Anterior cingulate cortex (tissue), 58 donors: ENCODE measurements around the gene FAM200C.
"Not testable (repeated sequence)": the region's sequence is repeated elsewhere in the genome, so short reads cannot be mapped to it uniquely, and the experiment has no call there.

Source experiments
- DNase-seq, 58 donors: peaks; one replicate each; lab custom pipeline; 2025; lab: John Stamatoyannopoulos, UW

FAM200C gene

GRCh38 chr5:160399402-160400353 is at the start of gene FAM200C:
Gene FAM200C, minus strand, starts transcription at chr5:160400054. Its CDS starts 4,564 bp downstream, at chr5:160395490.
- DNase-seq, result peak; percentile 45 to 93 (median 88)

GRCh38 chr5:160449458-160449857 is 49.6 kb upstream of the FAM200C start:
- no peak for DNase-seq

GRCh38 chr5:160448886-160449285 is 49.0 kb upstream of the FAM200C start:
- no peak for DNase-seq

GRCh38 chr5:160445751-160446150 is 45.9 kb upstream of the FAM200C start:
- DNase-seq, result no peak

- DNase-seq, result no peak
Measured at GRCh38 chr5:160445132-160445531, 45.3 kb upstream of the FAM200C start.

GRCh38 chr5:160444407-160444806 is 44.6 kb upstream of the FAM200C start:
- no peak for DNase-seq

GRCh38 chr5:160442824-160443431 is 43.1 kb upstream of the FAM200C start:
- no peak for DNase-seq

GRCh38 chr5:160441311-160441781 is 41.5 kb upstream of the FAM200C start:
- DNase-seq, result no peak

- DNase-seq, result peak in 57 of 58 donors; percentile 21 to 92 (median 69)
Measured at GRCh38 chr5:160439205-160439600, 39.3 kb upstream of the FAM200C start.

- peak in 44 of 58 donors; percentile 3 to 75 (median 40) for DNase-seq
Measured at GRCh38 chr5:160438316-160439204, 38.7 kb upstream of the FAM200C start.

GRCh38 chr5:160437271-160437670 is 37.4 kb upstream of the FAM200C start:
- no peak for DNase-seq

GRCh38 chr5:160436661-160437060 is 36.8 kb upstream of the FAM200C start:
- not testable (repeated sequence) for DNase-seq

- no peak for DNase-seq
Measured at GRCh38 chr5:160436017-160436416, 36.2 kb upstream of the FAM200C start.

- no peak for DNase-seq
Measured at GRCh38 chr5:160435532-160435931, 35.7 kb upstream of the FAM200C start.

- peak in 39 of 58 donors; percentile 3 to 78 (median 29) for DNase-seq
Measured at GRCh38 chr5:160434022-160434531, 34.2 kb upstream of the FAM200C start.

- no peak for DNase-seq
Measured at GRCh38 chr5:160432787-160433186, 32.9 kb upstream of the FAM200C start.

- no peak for DNase-seq
Measured at GRCh38 chr5:160432196-160432595, 32.3 kb upstream of the FAM200C start.

- DNase-seq, result no peak
Measured at GRCh38 chr5:160427607-160428006, 27.8 kb upstream of the FAM200C start.

GRCh38 chr5:160423099-160423498 is 23.2 kb upstream of the FAM200C start:
- no peak for DNase-seq

GRCh38 chr5:160421625-160422258 is 21.9 kb upstream of the FAM200C start, which contains the start of gene PTTG1:
Gene PTTG1, plus strand, starts transcription at chr5:160421855. Its CDS starts 458 bp downstream, at chr5:160422313.
- DNase-seq, result peak in 56 of 58 donors; percentile 5 to 92 (median 79)
